K562 (cell line): ENCODE results near the gene ZG16B. TPM values are rescaled to one million over a fixed set of nuclear protein-coding genes. Genes with fewer than 3 reads are reported as not detected.

Source experiments
- ATAC-seq: fragments of 200-7000 bp; cut with Tn5 transposase; 3 replicates; pipeline ENCODE4 v1.9.1; 2020; ENCODE audit warnings: moderate library complexity
- BruUV-seq: library from RNA; stranded (reverse); fragments of 400-500 nt; replicated peaks from 2 replicates; lab custom pipeline; 2021; lab: Mats Ljungman, UMichigan
- CTCF ChIA-PET: fragments of 300-600 bp; formaldehyde crosslinking; extraction: SDS; loops from one replicate; lab custom pipeline; 2021; ENCODE audit warnings: low intra/inter-chr PET ratio; lab: Yijun Ruan, JAX
- POLR2A ChIA-PET: fragments of 300-600, 350-650 bp; sonication (Branson Sonifier 250); formaldehyde crosslinking; extraction: SDS; loops from one replicate; lab custom pipeline; 2021; ENCODE audit warnings: antibody characterized with exemption, inconsistent platforms; lab: Yijun Ruan, JAX
- DNase-seq, 4 experiments: peaks; one replicate each; pipeline versions ENCODE4 v3.0.0 to v3.0.0-alpha.2; 2011 to 2018; ENCODE audit warnings: low spot score in 3 of 4, mixed read lengths in 3 of 4; ENCODE audit errors: extremely low read depth in 1 of 4
- FAIRE-seq: peaks from 2 replicates; lab custom pipeline; 2011; peaks lifted over from hg19 to GRCh38; lab: Jason Lieb, UNC
- H2AFZ ChIP-seq: 2 replicates; pipeline ENCODE4 v1.6.0; 2011; ENCODE audit warnings: low read depth, low read length, control low read depth, inconsistent platforms
- H3K27ac ChIP-seq: fragments of 200-600 bp; 3 replicates; pipeline ENCODE4 v1.8.0; 2011; ENCODE audit warnings: low read depth, mild to moderate bottlenecking, control low read depth, inconsistent platforms, low read length, moderate library complexity, mixed read lengths; ENCODE audit errors: extremely low read depth
- H3K27me3 ChIP-seq, 2 experiments: fragments of 300-600 bp in 1 of 2; 2 replicates in 1 of 2; 3 replicates in 1 of 2; pipeline versions ENCODE4 v1.6.0 to v1.8.0; 2011; ENCODE audit warnings: inconsistent platforms in 2 of 2, low read length in 2 of 2, mild to moderate bottlenecking in 1 of 2, mixed read lengths in 1 of 2, moderate library complexity in 1 of 2; ENCODE audit not compliant: control insufficient read depth in 2 of 2, insufficient read depth in 2 of 2
- H3K36me3 ChIP-seq: fragments of 300-600 bp; 3 replicates; pipeline ENCODE4 v1.8.0; 2011; ENCODE audit warnings: mild to moderate bottlenecking, low read length, inconsistent platforms; ENCODE audit not compliant: control insufficient read depth, insufficient read depth
- H3K4me1 ChIP-seq, 2 experiments: fragments of 200-600 bp in 1 of 2; replicated peaks in 1 of 2; 2 replicates in 1 of 2; 3 replicates in 1 of 2; pipeline versions ENCODE4 v1.5.1 to v1.8.0; 2011; ENCODE audit warnings: inconsistent platforms in 2 of 2, low read length in 2 of 2, mild to moderate bottlenecking in 1 of 2, mixed read lengths in 1 of 2, moderate library complexity in 1 of 2; ENCODE audit not compliant: control insufficient read depth in 2 of 2, insufficient read depth in 2 of 2
- H3K4me2 ChIP-seq: 2 replicates; pipeline ENCODE4 v1.6.1; 2011; ENCODE audit warnings: low read length, control low read depth, inconsistent platforms, mixed read lengths; ENCODE audit not compliant: insufficient read depth
- H3K4me3 ChIP-seq: fragments of 200-600 bp; sonication (generic), shearing (Covaris generic); 2 replicates; pipeline ENCODE4 v1.5.1; 2016; ENCODE audit warnings: control low read depth, inconsistent platforms
- H3K79me2 ChIP-seq: fragments of 200-600 bp; 3 replicates; pipeline ENCODE4 v1.8.0; 2011; ENCODE audit warnings: low read length, inconsistent platforms; ENCODE audit not compliant: control insufficient read depth, insufficient read depth
- H3K9ac ChIP-seq, 2 experiments: 2 replicates each; pipeline versions ENCODE4 v1.6.0 to v1.6.1; 2011; ENCODE audit warnings: low read depth in 2 of 2, low read length in 2 of 2, control low read depth in 1 of 2, inconsistent platforms in 1 of 2, mild to moderate bottlenecking in 1 of 2, mixed read lengths in 1 of 2; ENCODE audit not compliant: insufficient read depth in 1 of 2
- H3K9me1 ChIP-seq: one replicate; pipeline ENCODE4 v1.6.0; 2011; ENCODE audit warnings: inconsistent platforms, mild to moderate bottlenecking, low read length, moderate library complexity; ENCODE audit not compliant: control insufficient read depth, insufficient read depth
- H3K9me3 ChIP-seq: replicated peaks from 2 replicates; pipeline ENCODE4 v1.5.1; 2011; ENCODE audit warnings: low read depth, low read length, inconsistent platforms; ENCODE audit not compliant: control insufficient read depth, insufficient read depth
- H4K20me1 ChIP-seq: replicated peaks from 2 replicates; pipeline ENCODE4 v1.6.1; 2011; ENCODE audit warnings: low read length, inconsistent platforms, mixed read lengths; ENCODE audit not compliant: control insufficient read depth, insufficient read depth
- FOS ChIP-seq: IDR thresholded peaks from 3 replicates; pipeline ENCODE4 v1.6.1; 2011; ENCODE audit not compliant: insufficient read length; ENCODE audit errors: extremely low read depth
- FOXJ2 ChIP-seq: fragments of 200-800 bp; sonication (Bioruptor generic); IDR thresholded peaks from 2 replicates; pipeline ENCODE4 v1.6.1; 2016; ENCODE audit warnings: missing genetic modification characterization, missing compliant biosample characterization
- HOXB6 ChIP-seq: fragments of 250-450 bp; sonication (Bioruptor Pico); IDR thresholded peaks from 2 replicates; pipeline ENCODE4 v1.5.1; 2022; ENCODE audit warnings: mild to moderate bottlenecking, borderline replicate concordance
- NFXL1 ChIP-seq: fragments of 450-650 bp; formaldehyde crosslinking; IDR thresholded peaks from 2 replicates; pipeline ENCODE4 v1.4.0; 2021; ENCODE audit warnings: mild to moderate bottlenecking
- POLR3G ChIP-seq: IDR thresholded peaks from 2 replicates; pipeline ENCODE4 v1.6.1; 2011; ENCODE audit not compliant: insufficient read length, insufficient replicate concordance; ENCODE audit errors: extremely low read depth
- RBBP5 ChIP-seq: fragments of 200-600 bp; sonication (generic); IDR thresholded peaks from 2 replicates; pipeline ENCODE4 v1.6.1; 2012; ENCODE audit warnings: borderline replicate concordance, mild to moderate bottlenecking, low read length, control low read depth, inconsistent platforms; ENCODE audit not compliant: insufficient read depth, poor library complexity, severe bottlenecking
- SIX5 ChIP-seq, 2 experiments: IDR thresholded peaks; 2 replicates each; pipeline ENCODE4 v1.6.1; 2011; ENCODE audit warnings: low read length in 2 of 2, borderline replicate concordance in 1 of 2, low read depth in 1 of 2, mild to moderate bottlenecking in 1 of 2, moderate library complexity in 1 of 2; ENCODE audit not compliant: insufficient read depth in 1 of 2
- TEAD1 ChIP-seq, 2 experiments: fragments of 450-650 bp in 1 of 2; sonication (generic) in 1 of 2; formaldehyde crosslinking; IDR thresholded peaks; 2 replicates each; pipeline versions ENCODE4 v1.4.0 to v1.8.0; 2020 to 2022; ENCODE audit warnings: mild to moderate bottlenecking in 2 of 2, missing genetic modification reagents in 1 of 2
- ZKSCAN3 ChIP-seq: fragments of 250-450 bp; sonication (Bioruptor Pico); IDR thresholded peaks from 2 replicates; pipeline ENCODE4 v1.4.0; 2020
- ZNF551 ChIP-seq: fragments of 250-450 bp; sonication (Bioruptor Pico); IDR thresholded peaks from 2 replicates; pipeline ENCODE4 v1.5.0; 2021; ENCODE audit warnings: mild to moderate bottlenecking, moderate library complexity
- ZNF785 ChIP-seq: fragments of 250-450 bp; sonication (Bioruptor Pico); IDR thresholded peaks from 2 replicates; pipeline ENCODE4 v1.4.0; 2020; ENCODE audit warnings: mild to moderate bottlenecking
- WGBS: fragments of 100-300 bp; shearing (Covaris generic); methylation state at CpG from one replicate; pipeline ENCODE4 v1.1.6; 2016; ENCODE audit warnings: low coverage, mixed read lengths; ENCODE audit not compliant: insufficient coverage; ENCODE audit errors: missing lambda C conversion rate; 5-methylcytosine and 5-hydroxymethylcytosine counted together
- in situ Hi-C: fragments of 300-500 bp; cut with MboI; formaldehyde crosslinking; loops from 4 replicates; pipeline ENCODE4 v1.15.0; 2018; ENCODE audit warnings: inconsistent platforms, mixed read lengths
- intact Hi-C: fragments of 100-400 bp; cut with micrococcal nuclease; formaldehyde crosslinking; loops from 2 replicates; pipeline ENCODE4 v1.14.2; 2022
- polyA plus RNA-seq, 8 experiments: library from polyadenylated mRNA; depleted of rRNA in 4 of 8; stranded (reverse) in 5 of 8; unstranded in 3 of 8; fragments of >200 nt; fragmentation: Nextera tagmentation in 2 of 8; fragmentation: Illumina TruSeq in 1 of 8; extraction: Ambion mirVana in 2 of 8; extraction: Trizol in 1 of 8; gene quantifications; 2 replicates each; pipeline versions ENCODE4 v1.2.1 to v1.2.3, GENCODE V29; 2011 to 2014; ENCODE audit warnings: inconsistent platforms in 1 of 8, missing spikeins in 1 of 8
- total RNA-seq, 7 experiments: library from RNA; depleted of rRNA in 6 of 7; stranded (reverse); fragments of >200 nt in 6 of 7; fragmentation: Illumina TruSeq in 2 of 7; extraction: Trizol in 2 of 7; gene quantifications; 2 replicates each; pipeline versions ENCODE4 v1.2.1 to v1.2.3, GENCODE V29; 2011 to 2021; ENCODE audit warnings: low replicate concordance in 1 of 7
- TF ChIP-seq, protein P1 (sequence below): fragments of 250-450 bp; sonication (Bioruptor Pico); IDR thresholded peaks from 2 replicates; pipeline ENCODE4 v1.8.0; 2022; ENCODE audit warnings: inconsistent platforms, mild to moderate bottlenecking, moderate library complexity, borderline replicate concordance
- TF ChIP-seq, protein P2 (sequence below): fragments of 250-450 bp; sonication (Bioruptor Pico); IDR thresholded peaks from 2 replicates; pipeline ENCODE4 v1.5.0; 2022; ENCODE audit warnings: mild to moderate bottlenecking
- TF ChIP-seq, protein P3 (sequence below): fragments of 250-450 bp; sonication (Bioruptor Pico); IDR thresholded peaks from 2 replicates; pipeline ENCODE4 v1.5.0; 2021; ENCODE audit warnings: mild to moderate bottlenecking, moderate library complexity

Gene ZG16B
- total and polyA plus RNA-seq, 9 of the 15 experiments (the other 6 are each of a cell fraction or from before 2014, with no cell fraction given), result 0.25 to 0.43 (median 0.34) TPM; not detected in 5

DNA sequence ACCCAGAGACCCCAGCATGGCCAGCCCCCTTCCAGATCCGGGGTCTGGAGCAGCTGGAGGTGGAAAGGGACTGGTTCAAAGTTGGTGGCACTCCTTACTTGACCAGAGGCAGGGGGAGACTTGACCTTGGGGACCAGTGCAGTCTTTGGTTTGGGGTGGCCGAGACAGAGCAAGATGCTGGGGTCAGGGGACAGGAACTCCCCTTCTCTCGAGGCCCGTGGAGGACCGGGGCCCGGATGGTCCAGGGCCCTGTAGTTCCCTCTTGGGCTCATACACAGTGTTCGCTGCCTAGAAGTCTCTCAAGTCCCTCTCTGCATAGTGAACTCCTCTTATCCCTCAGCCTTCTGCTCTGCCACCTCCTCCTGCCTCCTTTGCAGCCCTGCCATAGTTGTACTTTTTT lies 42.1 kb upstream of the ZG16B start (continued):
- TF ChIP-seq HOXB6 (CRISPR knock-in tag) (no peak), SIX5 (IDR thresholded peaks at IDR 0.05; ENCODE audit: borderline replicate concordance in 1 of 2, insufficient read depth in 1 of 2, low read depth in 1 of 2, low read length in 2 of 2) (no peak)
- TF ChIP-seq, all 486 proteins: peak for 0

DNA sequence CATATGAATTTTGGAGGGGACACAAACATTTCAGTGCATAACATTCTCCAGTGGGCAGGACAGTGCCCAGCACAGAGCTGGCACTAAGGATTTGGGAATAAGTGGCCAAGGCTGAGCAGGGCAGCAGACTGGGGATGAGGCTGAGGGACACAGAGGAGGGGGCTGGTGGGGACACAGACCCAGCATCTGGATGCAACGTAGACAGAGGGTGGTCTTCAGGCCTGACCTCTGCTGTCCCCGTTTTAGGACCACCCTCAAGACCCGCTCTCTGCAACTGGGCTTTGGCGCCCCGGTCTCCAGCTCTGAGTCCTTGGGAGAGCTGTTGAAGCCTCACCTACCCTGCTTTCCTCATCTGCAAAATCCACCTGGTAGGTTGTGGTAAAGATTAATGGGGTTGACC lies 39.5 kb upstream of the ZG16B start:
- no peak overlapping the region for H2AFZ ChIP-seq
- no peak overlapping the region for H3K27ac ChIP-seq
- intact Hi-C loops, result no loop called here
- FAIRE-seq, result no peak
- in situ Hi-C loops, result no loop called here
- 2% methylated on average over 5 of the region's 5 CpGs for WGBS
- H3K36me3 ChIP-seq, result no peaks in the 10 kb centered on the region
- ChIA-PET CTCF (no interaction called here), POLR2A (interaction anchor here (0.9 to 2.8 kb wide), 4 partner anchors 8 to 13 kb away, joined by 3 to 10 read pairs (median 4); no protein-coding TSS in a partner anchor)
- peaks cover 10% of the 10 kb centered on the region; the same call in 1 of the 2 replicates for H4K20me1 ChIP-seq
- H3K4me1 ChIP-seq, result peaks cover 9 to 12% of the 10 kb centered on the region in 2 experiments
- no peaks in the 10 kb centered on the region for H3K9me3 ChIP-seq
- peaks cover 22 to 44% of the 10 kb centered on the region in 2 experiments; a peak in 4 of 5 replicates for H3K27me3 ChIP-seq
- no peak for ATAC-seq
- H3K79me2 ChIP-seq, result no peaks in the 10 kb centered on the region
- H3K9me1 ChIP-seq, result no peaks in the 10 kb centered on the region
- H3K4me2 ChIP-seq, result no peak overlapping the region
- no peak for DNase-seq
- no TSS peak for BruUV-seq
- H3K9ac ChIP-seq, result no peak overlapping the region
- no peak overlapping the region for H3K4me3 ChIP-seq
- no peak for TF ChIP-seq ZNF551 (CRISPR knock-in tag)
- TF ChIP-seq ZKSCAN3 (CRISPR knock-in tag), result no peak
- TF ChIP-seq FOS, result no peak
- TF ChIP-seq, protein P1, sequence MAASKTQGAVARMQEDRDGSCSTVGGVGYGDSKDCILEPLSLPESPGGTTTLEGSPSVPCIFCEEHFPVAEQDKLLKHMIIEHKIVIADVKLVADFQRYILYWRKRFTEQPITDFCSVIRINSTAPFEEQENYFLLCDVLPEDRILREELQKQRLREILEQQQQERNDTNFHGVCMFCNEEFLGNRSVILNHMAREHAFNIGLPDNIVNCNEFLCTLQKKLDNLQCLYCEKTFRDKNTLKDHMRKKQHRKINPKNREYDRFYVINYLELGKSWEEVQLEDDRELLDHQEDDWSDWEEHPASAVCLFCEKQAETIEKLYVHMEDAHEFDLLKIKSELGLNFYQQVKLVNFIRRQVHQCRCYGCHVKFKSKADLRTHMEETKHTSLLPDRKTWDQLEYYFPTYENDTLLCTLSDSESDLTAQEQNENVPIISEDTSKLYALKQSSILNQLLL (CRISPR knock-in tag), result no peak
- TF ChIP-seq RBBP5, result no peak
- TF ChIP-seq NFXL1, result no peak
- TF ChIP-seq, protein P2, sequence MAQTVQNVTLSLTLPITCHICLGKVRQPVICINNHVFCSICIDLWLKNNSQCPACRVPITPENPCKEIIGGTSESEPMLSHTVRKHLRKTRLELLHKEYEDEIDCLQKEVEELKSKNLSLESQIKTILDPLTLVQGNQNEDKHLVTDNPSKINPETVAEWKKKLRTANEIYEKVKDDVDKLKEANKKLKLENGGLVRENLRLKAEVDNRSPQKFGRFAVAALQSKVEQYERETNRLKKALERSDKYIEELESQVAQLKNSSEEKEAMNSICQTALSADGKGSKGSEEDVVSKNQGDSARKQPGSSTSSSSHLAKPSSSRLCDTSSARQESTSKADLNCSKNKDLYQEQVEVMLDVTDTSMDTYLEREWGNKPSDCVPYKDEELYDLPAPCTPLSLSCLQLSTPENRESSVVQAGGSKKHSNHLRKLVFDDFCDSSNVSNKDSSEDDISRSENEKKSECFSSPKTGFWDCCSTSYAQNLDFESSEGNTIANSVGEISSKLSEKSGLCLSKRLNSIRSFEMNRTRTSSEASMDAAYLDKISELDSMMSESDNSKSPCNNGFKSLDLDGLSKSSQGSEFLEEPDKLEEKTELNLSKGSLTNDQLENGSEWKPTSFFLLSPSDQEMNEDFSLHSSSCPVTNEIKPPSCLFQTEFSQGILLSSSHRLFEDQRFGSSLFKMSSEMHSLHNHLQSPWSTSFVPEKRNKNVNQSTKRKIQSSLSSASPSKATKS (CRISPR knock-in tag), result no peak
- TF ChIP-seq TEAD1 (CRISPR knock-in tag; IDR thresholded peaks at IDR 0.05), result no peak
- no peak for TF ChIP-seq POLR3G
- no peak for TF ChIP-seq FOXJ2
- TF ChIP-seq, protein P3, sequence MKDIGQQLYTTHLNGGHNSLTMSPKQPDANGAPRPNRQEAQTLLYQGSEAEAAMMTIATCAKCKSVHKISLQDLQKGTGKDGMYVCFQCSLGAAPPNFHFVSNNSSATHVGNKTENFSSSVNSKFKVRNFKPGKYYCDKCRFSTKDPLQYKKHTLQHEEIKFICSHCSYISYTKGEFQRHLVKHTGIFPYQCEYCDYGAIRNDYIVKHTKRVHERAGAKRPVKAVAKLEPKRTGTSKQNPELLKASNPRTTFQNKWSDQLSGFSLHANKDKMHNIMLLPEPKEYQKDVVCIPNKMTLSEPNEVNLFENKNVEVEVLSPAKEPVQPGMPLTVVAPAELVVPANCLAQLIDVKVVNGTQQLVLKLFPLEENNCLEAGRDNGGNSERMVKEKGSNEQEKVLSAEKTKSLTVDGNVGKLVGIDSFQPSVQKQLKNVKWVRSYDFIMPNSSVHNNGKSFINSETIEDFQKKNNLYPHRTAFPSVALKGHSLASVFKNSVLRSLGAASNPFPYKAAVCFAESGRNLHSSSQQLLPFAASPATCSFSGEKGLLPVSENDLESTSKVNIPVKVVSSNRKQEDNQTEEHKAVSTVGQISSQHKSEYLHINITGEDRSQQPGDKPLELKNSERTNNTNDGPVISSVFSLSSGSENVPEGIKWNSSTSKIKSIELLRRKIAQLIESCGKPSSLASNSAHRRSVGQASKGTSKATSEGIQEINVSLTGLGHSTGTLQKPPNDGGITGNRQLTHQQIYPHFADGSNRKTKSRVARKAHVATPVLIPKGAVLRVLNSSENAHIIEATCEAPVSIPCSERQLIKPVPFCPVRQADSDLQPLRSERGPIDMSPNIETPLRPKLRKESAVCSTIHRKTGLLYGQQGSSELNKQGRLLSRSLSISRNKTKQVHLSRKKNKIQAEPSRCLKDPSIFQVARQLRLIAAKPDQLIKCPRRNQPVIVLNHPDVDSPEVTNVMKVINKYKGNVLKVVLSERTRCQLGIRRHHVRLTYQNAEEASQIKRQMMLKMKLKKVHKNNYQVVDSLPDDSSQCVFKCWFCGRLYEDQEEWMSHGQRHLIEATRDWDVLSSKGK (CRISPR knock-in tag), result no peak
- TF ChIP-seq ZNF785 (CRISPR knock-in tag), result no peak
